ENCODE measurements around the gene AGAP4.
"Not testable (repeated sequence)": the region's sequence is repeated elsewhere in the genome, so short reads cannot be mapped to it uniquely, and the experiment has no call there.

The AGAP4 gene

GRCh38 chr10:45847400-45847799, at the start of gene AGAP4:
TSS of gene AGAP4 (minus strand) at chr10:45847500. CDS start at chr10:45847347, 153 bp downstream.
- DNase-seq = not testable (repeated sequence)

- DNase-seq = not testable (repeated sequence)
These were observed 43.4 kb upstream of the AGAP4 start for GRCh38 chr10:45890721-45891120.

- not testable (repeated sequence) for DNase-seq
These were observed 42.4 kb upstream of the AGAP4 start for GRCh38 chr10:45889539-45890230.

- not testable (repeated sequence) for DNase-seq
These were observed 35.6 kb upstream of the AGAP4 start for GRCh38 chr10:45882880-45883279.

- not testable (repeated sequence) for DNase-seq
These were observed 18.1 kb upstream of the AGAP4 start for GRCh38 chr10:45865404-45865803.

- DNase-seq = not testable (repeated sequence)
These were observed 17.0 kb upstream of the AGAP4 start for GRCh38 chr10:45864264-45864663.

GRCh38 chr10:45863632-45864031, 16.3 kb upstream of the AGAP4 start:
- not testable (repeated sequence) for DNase-seq

GRCh38 chr10:45857931-45858330, 10.6 kb upstream of the AGAP4 start:
- not testable (repeated sequence) for DNase-seq

- DNase-seq = not testable (repeated sequence)
These were observed 1.2 kb upstream of the AGAP4 start for GRCh38 chr10:45848467-45848866.

- DNase-seq = not testable (repeated sequence)
These were observed 24.4 kb downstream of the AGAP4 start for GRCh38 chr10:45822918-45823317.

- not testable (repeated sequence) for DNase-seq
These were observed 27.0 kb downstream of the AGAP4 start for GRCh38 chr10:45820107-45820830.

- no peak for DNase-seq
These were observed 27.7 kb downstream of the AGAP4 start for GRCh38 chr10:45819552-45819951.

- DNase-seq = no peak
These were observed 29.4 kb downstream of the AGAP4 start for GRCh38 chr10:45817912-45818311.

- no peak for DNase-seq
These were observed 30.0 kb downstream of the AGAP4 start for GRCh38 chr10:45817130-45817859.

- DNase-seq = not testable (repeated sequence)
These were observed 33.2 kb downstream of the AGAP4 start for GRCh38 chr10:45814146-45814545.

GRCh38 chr10:45812959-45813358, 34.3 kb downstream of the AGAP4 start:
- DNase-seq = not testable (repeated sequence)

- no peak for DNase-seq
These were observed 36.2 kb downstream of the AGAP4 start for GRCh38 chr10:45811075-45811474.

GRCh38 chr10:45809837-45810236, 37.5 kb downstream of the AGAP4 start:
- no peak for DNase-seq

GRCh38 chr10:45804996-45805395, 42.3 kb downstream of the AGAP4 start:
- DNase-seq = not testable (repeated sequence)

- DNase-seq = not testable (repeated sequence)
These were observed 44.0 kb downstream of the AGAP4 start for GRCh38 chr10:45803060-45804010.

- DNase-seq = not testable (repeated sequence)
These were observed 52.5 kb downstream of the AGAP4 start for GRCh38 chr10:45794761-45795160.
